Thymus (tissue), 11 donors: Measurements from ENCODE around the gene E2F7. TPM values are rescaled to one million over a fixed set of nuclear protein-coding genes. Genes with fewer than 3 reads are reported as not detected.
"Not testable (repeated sequence)": the region's sequence is repeated elsewhere in the genome, so short reads cannot be mapped to it uniquely, and the experiment has no call there.

Source experiments
- DNase-seq, 9 donors: peaks; one replicate each; pipeline ENCODE4 v3.0.0-alpha.2; 2013; ENCODE audit warnings: low spot score in 9 of 9, low read depth in 6 of 9, missing footprints in 1 of 9
- H3K27ac ChIP-seq, 2 donors: one replicate each; pipeline ENCODE4 v1.5.1; 2013; ENCODE audit warnings: control low read depth in 1 of 2, low read depth in 1 of 2, low read length in 1 of 2, mild to moderate bottlenecking in 1 of 2, moderate library complexity in 1 of 2
- H3K27me3 ChIP-seq, 2 donors: one replicate each; pipeline ENCODE4 v1.5.1; 2013; ENCODE audit warnings: low read length in 1 of 2; ENCODE audit not compliant: control insufficient read depth in 2 of 2, insufficient read depth in 1 of 2
- H3K36me3 ChIP-seq, 2 donors: one replicate each; pipeline ENCODE4 v1.5.1; 2013; ENCODE audit warnings: low read length in 1 of 2, mild to moderate bottlenecking in 1 of 2, moderate library complexity in 1 of 2; ENCODE audit not compliant: control insufficient read depth in 2 of 2, insufficient read depth in 2 of 2
- H3K4me1 ChIP-seq, 2 donors: one replicate each; pipeline ENCODE4 v1.5.1; 2013; ENCODE audit warnings: low read length in 2 of 2; ENCODE audit not compliant: control insufficient read depth in 2 of 2, insufficient read depth in 2 of 2
- H3K4me3 ChIP-seq, 2 donors: one replicate each; pipeline ENCODE4 v1.5.1; 2013; ENCODE audit warnings: low read length in 2 of 2, control low read depth in 1 of 2, mild to moderate bottlenecking in 1 of 2
- H3K9me3 ChIP-seq, 2 donors: one replicate each; pipeline ENCODE4 v1.5.1; 2013; ENCODE audit warnings: low read length in 1 of 2, mild to moderate bottlenecking in 1 of 2; ENCODE audit not compliant: control insufficient read depth in 2 of 2, insufficient read depth in 1 of 2
- WGBS: extraction: QIAGEN DNeasy Blood & Tissue Kit; methylation state at CpG from one replicate; pipeline ENCODE4 v1.1.7; 2013; 5-methylcytosine and 5-hydroxymethylcytosine counted together
- polyA plus RNA-seq: library from polyadenylated mRNA; stranded (reverse); fragments of 200-250 nt; gene quantifications from one replicate; pipeline ENCODE4 v1.2.3, GENCODE V29; 2013
- total RNA-seq: library from RNA; stranded (reverse); fragments of 120-200 nt; gene quantifications from one replicate; pipeline ENCODE4 v1.2.4, GENCODE V29; 2013
- donor health status: healthy.

E2F7 gene
- total and polyA plus RNA-seq, 2 donors, result 0.80 to 4.4 TPM

DNA sequence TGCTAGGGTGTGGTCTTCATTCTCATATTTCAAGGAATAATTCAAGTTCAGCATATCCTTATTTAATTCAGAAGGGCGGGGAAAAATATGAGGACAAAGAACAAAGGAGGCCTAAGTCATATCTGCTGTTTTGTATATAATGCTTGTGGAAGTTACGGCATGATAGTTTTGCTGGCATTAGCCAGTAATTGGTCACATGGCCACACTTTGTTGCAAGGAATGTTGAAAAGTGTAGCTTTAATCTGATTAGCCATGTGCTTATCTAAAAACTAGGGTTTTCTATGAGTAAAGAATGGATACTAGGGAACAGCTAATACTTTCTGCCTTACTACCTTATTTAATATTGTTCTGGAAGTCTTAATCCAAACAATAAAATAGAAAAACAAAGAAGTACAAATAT, 34.4 kb upstream of the E2F7 start:
- no peak for DNase-seq
- H3K27me3 ChIP-seq, result no peaks in the 10 kb centered on the region
- H3K36me3 ChIP-seq, result no peaks in the 10 kb centered on the region
- no peak overlapping the region for H3K27ac ChIP-seq
- no peak overlapping the region for H3K4me3 ChIP-seq
- 97% methylated on average over 2 of the region's 2 CpGs for WGBS
- no peaks in the 10 kb centered on the region for H3K4me1 ChIP-seq
- no peaks in the 10 kb centered on the region for H3K9me3 ChIP-seq

DNA sequence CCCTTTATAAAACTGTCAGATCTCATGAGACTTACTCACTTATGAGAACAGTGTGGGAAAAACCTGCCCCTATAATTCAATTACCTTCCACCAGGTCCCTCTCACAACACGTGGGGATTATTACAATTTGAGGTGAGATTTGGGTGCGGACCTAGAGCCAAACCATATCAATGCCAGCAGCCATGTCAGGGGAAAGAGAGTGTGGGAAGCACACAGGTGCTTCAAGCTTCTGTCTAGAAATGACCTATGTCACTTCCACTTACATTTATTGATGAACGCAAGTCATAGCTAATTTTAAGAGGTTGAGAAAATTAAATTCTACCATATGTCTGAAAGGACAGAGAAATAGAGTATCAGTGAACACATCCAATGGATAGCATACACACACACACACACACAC, 32.5 kb upstream of the E2F7 start:
- no peak overlapping the region for H3K27ac ChIP-seq
- no peak for DNase-seq
- no peak overlapping the region for H3K4me3 ChIP-seq
- no peaks in the 10 kb centered on the region for H3K9me3 ChIP-seq
- H3K36me3 ChIP-seq, result no peaks in the 10 kb centered on the region
- H3K27me3 ChIP-seq, result no peaks in the 10 kb centered on the region
- WGBS, result 93% methylated on average over 3 of the region's 3 CpGs
- no peaks in the 10 kb centered on the region for H3K4me1 ChIP-seq

DNA sequence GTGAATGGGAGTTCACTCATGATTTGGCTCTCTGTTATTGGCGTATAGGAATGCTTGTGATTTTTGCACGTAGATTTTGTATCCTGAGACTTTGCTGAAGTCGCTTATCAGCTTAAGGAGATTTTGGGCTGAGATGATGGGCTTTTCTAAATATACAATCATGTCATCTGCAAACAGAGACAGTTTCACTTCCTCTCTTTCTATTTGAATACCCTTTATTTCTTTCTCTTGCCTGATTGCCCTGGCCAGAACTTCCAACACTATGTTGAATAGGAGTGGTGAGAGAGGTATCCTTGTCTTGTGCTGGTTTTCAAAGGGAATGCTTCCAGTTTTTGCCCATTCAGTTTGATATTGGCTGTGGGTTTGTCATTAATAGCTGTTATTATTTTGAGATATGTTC, 26.9 kb upstream of the E2F7 start:
- not testable (repeated sequence) for H3K9me3 ChIP-seq, H3K4me3 ChIP-seq, H3K36me3 ChIP-seq, H3K27ac ChIP-seq, H3K27me3 ChIP-seq, DNase-seq, H3K4me1 ChIP-seq
- WGBS, result 93% methylated on average over 2 of the region's 3 CpGs

DNA sequence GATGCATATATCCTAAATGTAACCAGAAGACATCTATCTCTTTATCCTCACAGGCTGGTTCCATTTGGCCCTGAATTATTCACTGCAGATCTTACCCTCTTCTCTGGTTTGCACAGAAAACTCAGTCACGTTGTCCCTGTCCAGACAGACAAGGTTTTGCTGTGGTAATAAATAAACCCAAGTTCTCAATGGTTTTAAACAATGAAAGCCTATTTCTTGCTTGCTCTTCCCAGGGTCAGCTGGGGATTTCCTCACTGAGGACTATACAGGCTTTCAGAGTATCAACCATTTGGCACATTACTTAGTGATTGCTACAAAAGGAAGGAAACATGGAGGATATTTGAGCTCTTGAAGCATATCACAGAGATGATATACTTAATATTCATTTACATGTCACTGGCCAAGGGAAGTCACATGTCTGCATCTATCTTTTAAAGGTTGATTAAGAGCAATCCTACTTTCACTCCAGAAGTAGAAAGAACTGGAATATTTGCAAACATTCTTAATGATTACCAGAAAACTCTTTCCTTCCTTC, 24.4 kb upstream of the E2F7 start:
- no peaks in the 10 kb centered on the region for H3K4me1 ChIP-seq
- no peak for DNase-seq
- no peak overlapping the region for H3K4me3 ChIP-seq
- no peaks in the 10 kb centered on the region for H3K36me3 ChIP-seq
- no peak overlapping the region for H3K27ac ChIP-seq
- H3K27me3 ChIP-seq, result no peaks in the 10 kb centered on the region
- no peaks in the 10 kb centered on the region for H3K9me3 ChIP-seq
- 76% methylated on average over 1 of the region's 1 CpG for WGBS

DNA sequence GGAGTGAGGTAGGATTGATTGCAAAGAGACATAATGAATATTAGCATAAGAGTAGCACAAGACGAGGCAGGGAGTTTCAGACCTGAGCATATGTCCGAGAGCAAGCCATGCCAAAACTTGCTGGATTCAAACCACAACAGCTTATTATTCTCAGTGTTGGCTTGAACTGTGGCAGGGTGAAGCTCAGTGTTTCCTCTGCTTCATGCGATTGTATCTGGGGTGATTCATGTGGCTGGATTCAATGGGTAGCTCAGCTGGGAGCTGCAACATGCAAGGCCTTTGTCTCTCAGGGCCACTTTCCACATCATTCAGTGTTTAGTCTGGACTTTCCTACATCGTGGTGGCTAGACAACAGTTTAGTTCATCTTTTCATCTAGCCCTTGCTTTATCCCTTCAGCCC, 22.1 kb upstream of the E2F7 start:
- WGBS, result 60% methylated on average over 4 of the region's 4 CpGs
- H3K27me3 ChIP-seq, result no peaks in the 10 kb centered on the region
- H3K4me3 ChIP-seq, result no peak overlapping the region
- no peak for DNase-seq
- H3K27ac ChIP-seq, result no peak overlapping the region
- no peaks in the 10 kb centered on the region for H3K4me1 ChIP-seq
- H3K36me3 ChIP-seq, result no peaks in the 10 kb centered on the region
- no peaks in the 10 kb centered on the region for H3K9me3 ChIP-seq

DNA sequence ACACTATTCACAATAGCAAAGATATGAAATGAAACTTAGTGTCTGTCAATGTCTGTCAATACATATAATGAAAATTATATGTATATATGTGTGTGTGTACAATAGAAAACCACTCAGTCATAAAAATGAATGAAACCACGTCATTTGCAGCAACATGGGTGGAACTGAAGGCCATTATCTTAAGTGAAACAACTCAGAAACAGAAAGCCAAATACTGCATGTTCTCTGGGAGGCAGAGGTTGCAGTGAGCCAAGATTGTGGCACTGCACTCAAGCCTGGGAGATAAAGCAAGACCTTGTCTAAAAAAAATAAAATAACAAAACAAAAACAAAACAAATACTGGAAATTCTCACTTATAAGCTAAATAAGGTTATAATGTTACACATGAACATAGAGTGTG, 16.7 kb upstream of the E2F7 start:
- DNase-seq, result no peak
- Histone ChIP-seq H3K27me3 (no peaks in the 10 kb centered on the region), H3K9me3 (no peaks in the 10 kb centered on the region), H3K4me1 (no peaks in the 10 kb centered on the region), H3K4me3 (no peak overlapping the region), H3K36me3 (no peaks in the 10 kb centered on the region), H3K27ac (no peak overlapping the region)
- WGBS, result 89% methylated on average over 1 of the region's 1 CpG

DNA sequence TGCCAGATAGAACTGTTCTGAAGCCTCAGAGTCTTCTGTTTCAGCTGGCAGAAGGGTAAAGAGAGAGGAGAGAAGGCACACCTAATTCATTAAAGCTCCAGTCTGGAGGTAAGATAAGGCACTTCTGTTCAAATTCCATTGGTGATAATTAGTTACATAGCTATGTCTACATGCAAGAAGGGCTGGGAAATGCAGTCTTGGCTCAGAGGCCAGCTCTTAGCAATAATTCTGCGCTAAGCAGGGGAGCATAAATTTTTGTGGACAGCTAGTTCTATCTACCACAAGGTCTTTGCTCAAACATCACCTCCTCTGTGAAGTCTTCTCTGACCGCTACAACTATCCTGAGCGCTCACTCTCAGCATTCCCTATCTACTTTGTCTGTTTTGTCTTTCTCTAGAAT, 14.3 kb upstream of the E2F7 start:
- no peak for DNase-seq
- no peaks in the 10 kb centered on the region for H3K9me3 ChIP-seq
- H3K27ac ChIP-seq, result no peak overlapping the region
- no peaks in the 10 kb centered on the region for H3K27me3 ChIP-seq
- no peak overlapping the region for H3K4me3 ChIP-seq
- no peaks in the 10 kb centered on the region for H3K4me1 ChIP-seq
- H3K36me3 ChIP-seq, result no peaks in the 10 kb centered on the region
- WGBS, result over 99% methylated on average over 3 of the region's 3 CpGs

DNA sequence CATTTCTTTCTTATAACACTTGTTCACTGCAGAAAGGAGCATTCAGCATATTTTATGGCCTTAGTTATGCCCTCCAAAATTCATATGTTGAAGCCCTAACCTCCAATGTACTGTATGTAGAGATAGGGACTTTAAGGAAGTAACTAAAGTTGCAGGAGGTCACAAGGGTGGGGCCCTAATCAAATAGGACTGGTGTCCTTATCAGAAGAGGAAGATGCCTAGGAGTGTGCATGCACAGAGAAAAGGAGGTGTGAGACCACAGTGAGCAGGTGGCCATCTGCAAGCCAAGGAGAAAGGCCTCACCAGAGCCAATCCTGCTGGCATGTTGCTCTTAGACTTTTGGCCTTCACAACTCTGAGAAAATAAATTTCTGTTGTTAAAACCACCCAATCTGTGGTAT, 12.9 kb upstream of the E2F7 start:
- no peaks in the 10 kb centered on the region for H3K9me3 ChIP-seq
- no peak overlapping the region for H3K4me3 ChIP-seq
- H3K36me3 ChIP-seq, result no peaks in the 10 kb centered on the region
- no peaks in the 10 kb centered on the region for H3K27me3 ChIP-seq
- no peak for DNase-seq
- H3K4me1 ChIP-seq, result no peaks in the 10 kb centered on the region
- H3K27ac ChIP-seq, result no peak overlapping the region

DNA sequence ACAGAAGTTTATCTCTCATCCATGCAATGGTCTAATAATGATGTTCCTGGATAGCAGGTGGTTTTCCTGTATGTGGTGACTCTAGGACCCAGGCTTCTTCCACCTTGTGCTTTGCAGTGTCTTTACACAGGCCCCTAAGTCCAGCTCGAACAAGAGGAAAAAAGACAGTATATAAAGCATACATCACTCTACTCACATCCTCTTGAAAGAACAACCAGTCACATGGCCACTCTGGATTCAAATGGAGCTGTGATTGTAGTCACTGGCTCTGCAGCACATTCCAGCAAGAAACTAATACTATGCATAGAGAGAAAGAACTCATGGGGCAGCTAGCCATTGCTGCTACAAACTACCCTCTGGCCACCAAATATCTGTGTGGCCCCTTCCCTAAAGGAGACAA, 11.5 kb upstream of the E2F7 start:
- Histone ChIP-seq H3K27ac (no peak overlapping the region), H3K4me3 (no peak overlapping the region), H3K9me3 (no peaks in the 10 kb centered on the region), H3K36me3 (no peaks in the 10 kb centered on the region), H3K27me3 (no peaks in the 10 kb centered on the region), H3K4me1 (no peaks in the 10 kb centered on the region)
- DNase-seq, result no peak
- WGBS, result 67% methylated on average over 1 of the region's 1 CpG

DNA sequence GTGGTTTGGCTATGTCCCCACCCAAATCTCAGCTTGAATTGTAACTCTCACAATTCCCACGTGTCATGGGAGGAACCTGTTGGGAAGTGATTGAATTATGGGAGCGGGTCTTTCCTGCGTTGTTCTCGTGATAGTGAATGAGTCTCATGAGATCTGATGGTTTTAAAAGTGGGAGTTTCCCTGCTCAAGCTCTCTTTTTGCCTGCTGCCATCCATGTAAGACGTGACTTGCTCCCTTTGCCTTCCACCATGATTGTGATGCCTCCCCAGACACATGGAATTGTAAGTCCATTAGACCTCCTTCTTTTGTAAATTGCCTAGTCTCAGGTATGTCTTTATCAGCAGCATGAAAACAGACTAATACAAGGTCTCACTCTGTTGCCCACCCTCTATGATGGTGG, 8.5 kb upstream of the E2F7 start:
- WGBS, result 96% methylated on average over 5 of the region's 5 CpGs
- H3K36me3 ChIP-seq, H3K27me3 ChIP-seq, DNase-seq, H3K9me3 ChIP-seq, H3K4me1 ChIP-seq, H3K27ac ChIP-seq, H3K4me3 ChIP-seq: not testable (repeated sequence)
